ENCODE measurements around the gene GSK3B.

GSK3B gene

GRCh38 chr3:119817583-119818363, 276.5 kb downstream of the GSK3B start:
- no peak for DNase-seq (ENCODE audit: low read depth)
- H3K4me3 ChIP-seq (replicated peaks; ENCODE audit: low read depth, low read length): no peak overlapping the region
- TF ChIP-seq, protein P1, sequence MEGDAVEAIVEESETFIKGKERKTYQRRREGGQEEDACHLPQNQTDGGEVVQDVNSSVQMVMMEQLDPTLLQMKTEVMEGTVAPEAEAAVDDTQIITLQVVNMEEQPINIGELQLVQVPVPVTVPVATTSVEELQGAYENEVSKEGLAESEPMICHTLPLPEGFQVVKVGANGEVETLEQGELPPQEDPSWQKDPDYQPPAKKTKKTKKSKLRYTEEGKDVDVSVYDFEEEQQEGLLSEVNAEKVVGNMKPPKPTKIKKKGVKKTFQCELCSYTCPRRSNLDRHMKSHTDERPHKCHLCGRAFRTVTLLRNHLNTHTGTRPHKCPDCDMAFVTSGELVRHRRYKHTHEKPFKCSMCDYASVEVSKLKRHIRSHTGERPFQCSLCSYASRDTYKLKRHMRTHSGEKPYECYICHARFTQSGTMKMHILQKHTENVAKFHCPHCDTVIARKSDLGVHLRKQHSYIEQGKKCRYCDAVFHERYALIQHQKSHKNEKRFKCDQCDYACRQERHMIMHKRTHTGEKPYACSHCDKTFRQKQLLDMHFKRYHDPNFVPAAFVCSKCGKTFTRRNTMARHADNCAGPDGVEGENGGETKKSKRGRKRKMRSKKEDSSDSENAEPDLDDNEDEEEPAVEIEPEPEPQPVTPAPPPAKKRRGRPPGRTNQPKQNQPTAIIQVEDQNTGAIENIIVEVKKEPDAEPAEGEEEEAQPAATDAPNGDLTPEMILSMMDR (IDR thresholded peaks at IDR 0.05; ENCODE audit: low read length, missing control alignments): no peak

GRCh38 chr3:119817071-119817470, 277.2 kb downstream of the GSK3B start:
- TF ChIP-seq, protein P1 (IDR thresholded peaks at IDR 0.05; ENCODE audit: low read length, missing control alignments): no peak
- no peak overlapping the region for H3K4me3 ChIP-seq (replicated peaks; ENCODE audit: low read depth, low read length)
- DNase-seq (ENCODE audit: low read depth): no peak

DNA sequence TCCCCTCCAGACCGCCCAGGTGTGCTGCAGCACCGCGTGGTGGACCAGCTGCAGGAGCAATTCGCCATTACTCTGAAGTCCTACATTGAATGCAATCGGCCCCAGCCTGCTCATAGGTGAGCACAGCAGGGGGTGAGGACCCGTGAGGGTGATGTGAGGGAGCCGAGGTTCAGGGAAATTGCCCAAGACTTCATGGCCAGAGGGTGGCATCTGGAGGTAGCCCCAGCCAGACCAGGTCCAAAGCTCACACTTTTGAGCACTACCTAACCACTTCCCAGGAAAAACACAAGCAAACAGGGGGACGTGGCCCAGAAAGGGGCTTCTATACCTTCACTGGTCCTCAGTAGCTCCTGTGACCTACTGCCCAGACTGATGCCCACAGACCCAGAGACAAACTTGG, 278.5 kb downstream of the GSK3B start:
- no peak for DNase-seq (ENCODE audit: low read depth)
- no peak overlapping the region for H3K4me3 ChIP-seq (replicated peaks; ENCODE audit: low read depth, low read length)
- TF ChIP-seq, protein P1 (IDR thresholded peaks at IDR 0.05; ENCODE audit: low read length, missing control alignments): no peak

- TF ChIP-seq, protein P1 (IDR thresholded peaks at IDR 0.05; ENCODE audit: low read length, missing control alignments): no peak
- H3K4me3 ChIP-seq (replicated peaks; ENCODE audit: low read depth, low read length): no peak overlapping the region
- no peak for DNase-seq (ENCODE audit: low read depth)
Measured at GRCh38 chr3:119812491-119813058, 281.7 kb downstream of the GSK3B start.

DNA sequence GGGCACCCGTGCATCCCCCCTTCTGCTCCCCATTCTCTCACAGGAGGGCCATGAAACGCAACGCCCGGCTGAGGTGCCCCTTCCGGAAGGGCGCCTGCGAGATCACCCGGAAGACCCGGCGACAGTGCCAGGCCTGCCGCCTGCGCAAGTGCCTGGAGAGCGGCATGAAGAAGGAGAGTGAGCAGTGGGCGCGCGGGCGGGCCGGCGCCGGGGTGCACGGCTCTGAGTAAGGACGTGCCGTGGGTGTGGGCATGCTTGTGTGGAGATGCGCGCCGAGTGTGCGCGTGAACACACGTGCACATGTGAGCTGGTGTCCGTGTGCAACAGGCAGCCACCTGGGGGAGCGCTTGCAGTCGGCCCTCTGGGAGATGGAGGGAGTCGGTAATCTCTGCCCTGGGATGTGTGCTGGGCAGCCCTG, 284.2 kb downstream of the GSK3B start:
- DNase-seq (ENCODE audit: low read depth): peak; percentile 31
- peak overlapping the region; percentile 47 for H3K4me3 ChIP-seq (replicated peaks; ENCODE audit: low read depth, low read length)
- TF ChIP-seq, protein P1 (IDR thresholded peaks at IDR 0.05; ENCODE audit: low read length, missing control alignments): peak; percentile 28

DNA sequence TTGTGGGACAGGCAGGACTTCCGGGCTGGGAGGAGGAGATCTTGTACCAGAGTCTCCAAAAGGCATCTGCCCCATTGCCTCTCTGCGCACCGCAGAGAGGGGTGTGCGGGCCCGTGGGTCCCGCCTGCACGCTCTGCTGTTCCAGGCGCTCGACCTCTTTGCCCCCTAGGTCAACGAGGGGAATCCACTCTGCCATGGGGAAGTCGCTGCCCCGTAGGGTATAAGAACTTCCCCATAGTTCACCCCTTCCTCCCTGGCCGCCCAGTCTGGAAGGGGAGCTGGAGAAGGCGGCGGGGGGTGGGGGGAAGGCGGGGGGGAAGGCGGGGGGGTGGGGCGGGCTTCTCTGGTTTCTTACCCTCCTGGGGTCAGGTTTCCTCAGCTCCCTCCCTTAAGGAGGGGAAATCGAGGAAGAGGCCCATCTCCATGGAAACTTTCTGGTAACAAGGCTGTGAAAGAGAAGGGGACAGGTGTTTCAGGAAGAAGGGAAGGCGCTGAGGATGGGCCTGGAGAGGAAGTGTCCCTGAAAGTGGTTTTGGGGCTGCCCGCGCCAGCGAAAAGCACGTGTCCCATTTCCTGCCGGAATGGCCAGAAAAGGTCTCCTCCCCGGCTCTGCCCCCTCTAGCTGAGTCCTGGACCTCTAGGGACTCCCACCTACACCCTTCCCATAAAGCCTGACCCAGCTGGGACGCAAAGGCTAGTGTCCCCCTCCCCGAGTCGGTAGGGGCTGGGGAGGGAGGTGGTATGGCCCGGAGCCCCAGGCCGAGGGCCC, 284.8 kb downstream of the GSK3B start:
- TF ChIP-seq, protein P1 (IDR thresholded peaks at IDR 0.05; ENCODE audit: low read length, missing control alignments): no peak
- H3K4me3 ChIP-seq (replicated peaks; ENCODE audit: low read depth, low read length): peak overlapping the region; percentile 47
- no peak for DNase-seq (ENCODE audit: low read depth)
